Mesothelial cell of epicardium (in vitro differentiated cells): Measurements from ENCODE around the gene RPN1. TPM values are rescaled to one million over a fixed set of nuclear protein-coding genes. Genes with fewer than 3 reads are reported as not detected.
"Not testable (repeated sequence)": the region's sequence is repeated elsewhere in the genome, so short reads cannot be mapped to it uniquely, and the experiment has no call there.

ENCODE experiments used
- DNase-seq, 2 experiments: peaks; one replicate each; pipeline ENCODE4 v3.0.0; 2021; ENCODE audit warnings: low spot score in 2 of 2; ENCODE audit not compliant: unreplicated experiment in 2 of 2
- H3K27ac Mint-ChIP-seq: 2 replicates; pipeline ENCODE4 v1.8.0; 2021; ENCODE audit warnings: mixed read lengths
- H3K27me3 Mint-ChIP-seq: 2 replicates; pipeline ENCODE4 v1.8.0; 2021; ENCODE audit warnings: low read depth, mixed read lengths
- H3K36me3 Mint-ChIP-seq: 2 replicates; pipeline ENCODE4 v1.8.0; 2021; ENCODE audit warnings: mixed read lengths
- H3K4me1 Mint-ChIP-seq: 2 replicates; pipeline ENCODE4 v1.8.0; 2021; ENCODE audit warnings: mixed read lengths
- H3K4me3 Mint-ChIP-seq: 2 replicates; pipeline ENCODE4 v1.8.0; 2021; ENCODE audit warnings: mild to moderate bottlenecking, moderate library complexity, mixed read lengths
- H3K9me3 Mint-ChIP-seq: 2 replicates; pipeline ENCODE4 v1.8.0; 2021; ENCODE audit warnings: mixed read lengths
- CTCF ChIP-seq: fragments of 200-600 bp; sonication (generic); IDR thresholded peaks from one replicate; pipeline ENCODE4 v1.5.0; 2021; ENCODE audit warnings: antibody characterized with exemption; ENCODE audit not compliant: unreplicated experiment
- total RNA-seq: library from RNA; stranded (reverse); gene quantifications from 3 replicates; pipeline ENCODE4 v1.2.1, GENCODE V29; 2021

The RPN1 gene
- total RNA-seq, 1 donor from 2014 or later: 148 TPM

GRCh38 chr3:128679338-128679737 lies 28.7 kb upstream of the RPN1 start:
- Mint-ChIP-seq H3K4me1 (peaks cover 16% of the 10 kb centered on the region), H3K36me3 (no peaks in the 10 kb centered on the region), H3K4me3 (peak overlapping the region; percentile 88), H3K27ac (peak overlapping the region; percentile 31), H3K27me3 (no peaks in the 10 kb centered on the region), H3K9me3 (no peaks in the 10 kb centered on the region)
- TF ChIP-seq CTCF: no peak
- DNase-seq: no peak

- peak overlapping the region; percentile 76 for H3K27ac Mint-ChIP-seq
- not testable (repeated sequence) for H3K27me3 Mint-ChIP-seq, H3K4me3 Mint-ChIP-seq
Observed at GRCh38 chr3:128675802-128676201, 25.2 kb upstream of the RPN1 start.

GRCh38 chr3:128674161-128674784 lies 23.7 kb upstream of the RPN1 start:
- no peak for DNase-seq
- Mint-ChIP-seq H3K36me3 (no peaks in the 10 kb centered on the region), H3K27me3 (no peaks in the 10 kb centered on the region), H3K27ac (no peak overlapping the region), H3K4me1 (peaks cover 7% of the 10 kb centered on the region), H3K4me3 (no peak overlapping the region), H3K9me3 (no peaks in the 10 kb centered on the region)
- no peak for TF ChIP-seq CTCF

More at GRCh38 chr3:128675802-128676201, 25.2 kb upstream of the RPN1 start:
- not testable (repeated sequence) for H3K9me3 Mint-ChIP-seq, DNase-seq, H3K36me3 Mint-ChIP-seq
- peaks cover 12% of the 10 kb centered on the region for H3K4me1 Mint-ChIP-seq

GRCh38 chr3:128667641-128668040 lies 17.0 kb upstream of the RPN1 start:
- peaks cover 3% of the 10 kb centered on the region for H3K4me1 Mint-ChIP-seq
- no peaks in the 10 kb centered on the region for H3K9me3 Mint-ChIP-seq
- DNase-seq: no peak
- H3K36me3 Mint-ChIP-seq: no peaks in the 10 kb centered on the region
- no peaks in the 10 kb centered on the region for H3K27me3 Mint-ChIP-seq
- H3K27ac Mint-ChIP-seq: no peak overlapping the region
- TF ChIP-seq CTCF: no peak
- H3K4me3 Mint-ChIP-seq: no peak overlapping the region

GRCh38 chr3:128665362-128666021 lies 14.9 kb upstream of the RPN1 start:
- H3K4me1 Mint-ChIP-seq: peaks cover 3% of the 10 kb centered on the region
- TF ChIP-seq CTCF: no peak
- no peaks in the 10 kb centered on the region for H3K9me3 Mint-ChIP-seq
- DNase-seq: no peak
- H3K27me3 Mint-ChIP-seq: no peaks in the 10 kb centered on the region
- H3K4me3 Mint-ChIP-seq: no peak overlapping the region
- H3K27ac Mint-ChIP-seq: peak overlapping the region; percentile 80
- H3K36me3 Mint-ChIP-seq: no peaks in the 10 kb centered on the region

GRCh38 chr3:128663151-128663550 lies 12.5 kb upstream of the RPN1 start:
- Mint-ChIP-seq H3K27ac (no peak overlapping the region), H3K9me3 (no peaks in the 10 kb centered on the region), H3K27me3 (no peaks in the 10 kb centered on the region), H3K4me1 (peaks cover 3% of the 10 kb centered on the region), H3K4me3 (no peak overlapping the region), H3K36me3 (no peaks in the 10 kb centered on the region)
- no peak for DNase-seq
- TF ChIP-seq CTCF: no peak
